CD4-positive, alpha-beta T cell treated with Interleukin-12 subunit alpha and Interleukin-12 subunit beta, for 1 hour (primary cell): ENCODE measurements around the gene ERF.

Experiments
- DNase-seq: peaks from one replicate; pipeline ENCODE4 v3.0.0-alpha.2; 2020

The ERF gene

DNA sequence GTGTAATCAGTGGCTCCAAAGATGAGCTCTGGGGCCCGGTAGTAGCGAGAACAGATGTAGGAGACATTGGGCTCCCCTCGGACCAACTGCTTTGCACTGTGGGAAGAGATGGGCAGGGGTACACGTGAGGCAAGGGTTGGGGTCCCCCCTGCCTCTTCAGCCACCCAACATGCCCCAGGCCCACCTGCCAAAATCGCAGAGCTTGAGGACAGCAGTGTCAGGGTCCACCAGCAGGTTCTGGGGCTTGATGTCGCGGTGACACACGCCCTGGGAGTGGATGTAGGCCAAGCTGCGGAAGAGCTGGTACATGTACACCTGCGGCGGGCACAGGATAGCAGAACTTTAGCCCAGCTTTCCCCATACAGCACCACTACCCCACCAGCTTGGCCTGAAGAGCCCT, 20.6 kb downstream of the ERF start:
- DNase-seq = no peak

DNA sequence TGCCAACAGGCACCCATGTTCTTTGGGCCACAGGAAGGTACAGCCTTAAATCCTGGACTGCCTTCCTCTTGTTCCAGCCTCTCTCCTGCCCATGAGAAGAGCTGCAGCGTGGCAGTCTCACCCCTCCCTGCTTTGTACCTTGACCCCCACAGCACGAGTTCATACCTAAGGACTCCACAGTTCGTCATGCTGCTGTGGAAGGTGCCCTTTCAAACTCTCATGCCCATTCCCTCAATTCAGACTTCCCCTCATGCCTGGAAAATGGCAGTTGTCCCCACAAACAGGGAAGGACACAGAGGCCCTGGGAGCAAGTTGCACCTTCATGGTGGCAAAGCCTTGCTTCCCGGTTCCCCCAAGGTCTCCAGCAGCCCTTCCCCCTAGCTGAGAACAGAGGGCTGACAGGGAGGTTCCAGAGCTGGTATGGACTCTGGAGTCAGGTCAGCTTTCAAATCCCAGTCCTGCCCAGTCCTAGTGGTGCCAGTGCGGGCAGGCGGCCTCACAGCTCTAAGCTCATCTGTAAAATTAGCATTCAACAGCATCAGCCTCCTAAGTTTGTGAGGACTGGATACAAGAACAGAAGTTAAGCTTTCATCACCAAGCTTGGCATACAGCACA, 21.1 kb downstream of the ERF start:
- no peak for DNase-seq

DNA sequence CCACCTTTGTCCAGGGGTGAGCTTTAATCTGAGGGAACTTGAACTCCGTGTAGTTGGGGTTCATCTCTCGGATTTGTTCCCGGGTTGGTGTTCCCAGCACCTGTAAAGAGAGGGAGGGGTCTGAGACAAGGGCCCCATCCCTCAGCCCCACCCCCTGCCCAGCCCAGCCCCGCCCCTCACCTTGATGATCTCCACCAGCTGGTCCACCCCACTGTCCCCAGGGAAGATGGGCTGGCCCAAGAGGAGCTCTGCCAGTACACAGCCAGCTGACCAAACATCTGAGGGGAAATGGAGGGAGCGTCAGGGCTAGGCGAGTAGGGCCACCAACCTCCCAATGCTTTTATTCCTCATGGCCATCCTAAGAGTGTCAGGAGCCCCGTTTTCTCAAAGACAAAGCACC, 21.8 kb downstream of the ERF start:
- no peak for DNase-seq

DNA sequence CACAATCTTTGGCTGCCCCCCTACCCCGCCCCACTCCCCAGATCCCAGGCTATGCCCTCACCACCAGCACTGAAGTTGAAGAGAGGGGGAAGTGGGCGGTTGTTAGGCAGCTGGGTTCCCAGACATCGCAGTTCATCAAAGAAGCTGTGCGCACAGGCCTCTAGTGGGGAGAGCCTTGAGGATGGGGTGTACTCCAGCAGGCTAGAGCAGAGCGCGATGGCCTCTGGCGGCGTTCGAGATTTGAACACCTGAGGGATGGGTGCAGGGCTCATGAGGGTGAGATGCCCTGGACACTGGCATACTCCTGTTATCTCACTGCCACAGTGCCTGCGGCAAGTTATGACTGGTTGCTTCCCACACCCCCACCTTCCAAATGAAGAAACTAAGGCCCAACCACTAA, 22.5 kb downstream of the ERF start:
- DNase-seq = no peak

DNA sequence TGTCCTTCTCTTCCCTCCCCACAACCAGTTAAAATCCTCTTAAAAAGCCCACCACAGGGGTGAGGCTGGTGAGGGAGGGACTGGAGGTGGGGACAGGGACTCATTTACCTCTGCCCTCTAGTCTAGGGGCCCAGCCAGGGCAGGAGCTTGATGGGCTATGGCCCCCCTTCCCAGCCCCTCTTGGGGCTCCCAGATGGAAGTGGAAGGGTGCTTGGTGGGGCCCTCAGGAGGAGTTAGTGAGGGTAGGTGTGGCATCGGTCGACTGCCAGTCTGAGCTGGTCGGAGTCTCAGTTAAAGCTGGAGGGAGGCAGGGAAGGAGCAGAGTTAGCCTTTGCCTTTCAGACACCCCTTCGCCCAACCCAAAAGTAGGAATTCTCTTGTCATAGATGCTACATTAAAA, 24.4 kb downstream of the ERF start:
- DNase-seq = no peak

DNA sequence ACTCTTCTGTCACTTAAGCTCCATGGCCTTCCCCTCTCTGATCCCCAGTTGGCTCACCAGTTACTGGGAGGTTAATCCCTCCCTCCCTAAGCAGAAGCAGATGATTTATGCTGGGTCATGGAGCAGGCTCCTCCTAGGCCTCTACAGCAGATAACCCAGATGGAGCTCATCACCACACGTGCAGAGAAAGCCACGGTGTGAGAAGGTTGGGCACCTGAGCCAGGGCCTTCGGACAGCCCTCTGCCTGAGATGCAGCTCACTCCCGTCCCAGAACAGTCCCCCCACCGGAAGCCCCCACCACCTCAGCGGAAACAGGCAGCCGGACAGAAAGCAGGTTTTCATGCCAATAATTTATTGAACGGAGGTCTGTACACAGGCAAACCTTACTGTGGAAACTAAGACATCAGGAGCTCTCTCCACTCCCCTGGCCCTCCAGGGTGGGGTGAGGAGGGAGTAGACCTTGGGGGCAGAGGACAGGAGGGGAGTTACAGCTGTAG, 25.0 kb downstream of the ERF start:
- no peak for DNase-seq

DNA sequence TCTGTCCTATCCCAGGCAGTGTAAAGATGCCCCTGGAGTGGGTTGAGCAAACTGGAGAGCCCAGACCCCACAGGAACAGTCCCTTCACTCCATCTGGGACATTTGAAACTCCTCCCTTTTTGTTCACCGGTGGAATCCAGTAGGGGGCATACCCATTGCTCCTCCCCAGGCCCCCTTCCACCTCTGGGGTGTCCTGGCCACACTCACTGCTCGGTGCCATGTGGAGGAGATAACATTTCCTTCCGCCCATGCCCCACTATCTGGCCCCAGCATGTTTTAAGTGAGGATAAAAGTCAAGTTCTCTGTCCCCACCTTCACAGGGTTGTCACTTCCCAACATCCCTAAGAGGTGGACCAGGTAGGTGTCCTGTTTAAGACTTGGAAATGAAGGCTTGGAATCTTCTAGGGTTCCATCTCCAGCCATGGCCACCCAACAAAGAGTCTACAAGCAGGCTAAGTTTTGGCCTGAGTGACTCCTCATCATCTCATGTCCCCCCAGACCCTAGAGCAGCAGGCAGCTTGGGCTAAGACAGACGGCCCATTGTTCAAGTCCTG, 25.6 kb downstream of the ERF start:
- DNase-seq = no peak

DNA sequence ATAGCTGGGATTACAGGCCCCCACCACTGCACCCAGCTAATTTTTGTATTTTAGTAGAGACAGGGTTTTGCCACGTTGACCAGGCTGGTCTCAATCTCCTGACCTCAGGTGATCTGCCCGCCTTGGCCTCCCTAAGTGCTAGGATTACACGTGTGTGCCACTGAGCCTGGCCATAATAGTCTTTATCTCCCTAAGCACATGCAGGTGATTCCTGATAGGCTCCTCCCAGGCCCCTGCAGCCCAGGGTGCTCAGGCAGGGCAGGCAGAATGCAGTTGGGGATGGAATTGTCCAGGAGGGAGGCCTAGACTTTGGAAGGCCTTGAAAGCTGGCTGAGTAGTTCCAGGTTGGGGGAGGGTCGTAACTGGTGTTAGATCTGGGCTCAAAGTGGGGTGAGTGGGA, 26.3 kb downstream of the ERF start:
- DNase-seq = no peak

DNA sequence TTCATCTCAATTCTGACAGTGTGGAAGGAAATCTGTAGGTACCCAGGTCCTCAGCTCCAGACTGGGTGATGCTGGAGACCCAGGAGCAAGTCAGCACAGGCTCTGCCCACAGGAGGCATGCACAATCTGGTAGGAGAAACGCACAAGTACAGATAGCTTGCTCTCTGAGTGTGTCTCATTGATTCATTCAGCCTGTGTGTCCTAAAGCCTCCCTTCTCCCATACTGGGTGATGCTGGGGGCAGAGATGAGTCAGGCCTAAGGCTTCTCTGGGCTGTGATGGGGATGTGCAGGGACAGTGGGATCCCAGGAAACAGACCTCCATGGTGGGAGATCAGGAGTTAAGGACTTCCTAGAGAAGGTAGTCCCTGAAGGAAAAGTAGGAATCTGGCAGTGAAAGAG, 28.0 kb downstream of the ERF start:
- DNase-seq = no peak

DNA sequence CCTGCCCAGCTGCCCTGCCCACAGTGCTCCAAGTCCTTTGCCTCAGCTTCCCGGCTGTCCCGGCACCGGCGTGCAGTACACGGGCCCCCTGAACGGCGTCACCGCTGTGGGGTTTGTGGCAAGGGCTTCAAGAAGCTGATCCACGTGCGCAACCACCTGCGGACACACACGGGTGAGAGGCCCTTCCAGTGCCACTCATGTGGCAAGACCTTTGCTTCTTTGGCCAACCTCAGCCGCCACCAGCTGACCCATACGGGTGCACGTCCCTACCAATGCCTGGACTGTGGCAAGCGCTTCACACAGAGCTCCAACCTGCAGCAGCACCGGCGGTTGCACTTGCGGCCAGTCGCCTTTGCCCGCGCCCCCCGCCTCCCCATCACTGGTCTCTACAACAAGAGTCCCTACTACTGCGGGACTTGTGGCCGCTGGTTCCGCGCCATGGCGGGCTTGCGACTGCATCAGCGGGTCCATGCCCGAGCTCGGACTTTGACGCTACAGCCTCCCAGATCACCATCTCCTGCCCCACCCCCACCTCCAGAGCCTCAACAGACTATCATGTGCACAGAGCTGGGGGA, 29.1 kb downstream of the ERF start:
- no peak for DNase-seq

DNA sequence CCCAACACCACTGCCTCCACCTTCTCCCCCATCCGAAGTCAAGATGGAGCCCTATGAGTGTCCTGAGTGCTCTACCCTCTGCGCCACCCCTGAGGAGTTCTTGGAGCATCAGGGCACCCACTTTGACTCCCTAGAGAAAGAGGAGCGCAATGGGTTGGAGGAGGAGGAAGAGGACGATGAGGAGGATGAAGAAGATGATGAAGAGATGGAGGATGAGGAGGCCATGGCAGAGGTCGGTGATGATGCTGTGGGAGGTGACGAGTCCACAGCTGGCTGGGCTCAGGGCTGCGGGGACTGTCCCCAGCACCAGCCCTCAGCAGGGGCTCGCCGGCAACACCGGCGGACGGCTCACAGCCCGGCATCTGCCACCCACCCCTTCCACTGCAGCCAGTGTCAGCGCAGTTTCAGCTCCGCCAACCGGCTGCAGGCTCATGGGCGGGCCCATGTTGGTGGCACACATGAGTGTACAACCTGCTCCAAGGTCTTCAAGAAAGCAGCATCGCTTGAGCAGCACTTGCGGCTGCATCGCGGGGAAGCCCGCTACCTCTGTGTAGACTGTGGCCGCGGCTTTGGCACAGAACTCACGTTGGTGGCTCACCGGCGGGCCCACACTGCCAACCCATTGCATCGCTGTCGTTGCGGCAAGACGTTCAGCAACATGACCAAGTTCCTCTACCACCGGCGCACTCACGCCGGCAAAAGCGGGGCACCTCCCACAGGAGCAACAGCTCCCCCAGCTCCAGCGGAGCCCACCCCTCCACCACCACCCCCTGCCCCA, 29.8 kb downstream of the ERF start:
- DNase-seq = no peak

DNA sequence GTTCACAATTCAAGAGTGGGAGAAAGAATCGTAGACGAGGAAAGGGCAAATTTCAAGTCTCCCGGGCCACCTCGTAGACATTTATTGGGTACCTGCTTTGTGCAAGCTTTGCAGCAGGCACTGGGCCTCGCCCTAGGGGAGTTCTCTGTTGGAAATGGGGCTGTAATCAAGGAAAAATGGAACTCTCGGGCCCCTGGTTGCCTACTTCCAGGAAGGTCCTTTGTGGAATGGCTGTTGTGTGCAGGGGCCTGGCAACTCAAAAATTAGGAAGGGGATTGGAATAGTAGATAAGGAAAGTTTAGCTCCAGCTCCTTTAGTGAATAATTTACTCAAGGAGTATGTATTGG, 34.2 kb downstream of the ERF start:
- DNase-seq = no peak

DNA sequence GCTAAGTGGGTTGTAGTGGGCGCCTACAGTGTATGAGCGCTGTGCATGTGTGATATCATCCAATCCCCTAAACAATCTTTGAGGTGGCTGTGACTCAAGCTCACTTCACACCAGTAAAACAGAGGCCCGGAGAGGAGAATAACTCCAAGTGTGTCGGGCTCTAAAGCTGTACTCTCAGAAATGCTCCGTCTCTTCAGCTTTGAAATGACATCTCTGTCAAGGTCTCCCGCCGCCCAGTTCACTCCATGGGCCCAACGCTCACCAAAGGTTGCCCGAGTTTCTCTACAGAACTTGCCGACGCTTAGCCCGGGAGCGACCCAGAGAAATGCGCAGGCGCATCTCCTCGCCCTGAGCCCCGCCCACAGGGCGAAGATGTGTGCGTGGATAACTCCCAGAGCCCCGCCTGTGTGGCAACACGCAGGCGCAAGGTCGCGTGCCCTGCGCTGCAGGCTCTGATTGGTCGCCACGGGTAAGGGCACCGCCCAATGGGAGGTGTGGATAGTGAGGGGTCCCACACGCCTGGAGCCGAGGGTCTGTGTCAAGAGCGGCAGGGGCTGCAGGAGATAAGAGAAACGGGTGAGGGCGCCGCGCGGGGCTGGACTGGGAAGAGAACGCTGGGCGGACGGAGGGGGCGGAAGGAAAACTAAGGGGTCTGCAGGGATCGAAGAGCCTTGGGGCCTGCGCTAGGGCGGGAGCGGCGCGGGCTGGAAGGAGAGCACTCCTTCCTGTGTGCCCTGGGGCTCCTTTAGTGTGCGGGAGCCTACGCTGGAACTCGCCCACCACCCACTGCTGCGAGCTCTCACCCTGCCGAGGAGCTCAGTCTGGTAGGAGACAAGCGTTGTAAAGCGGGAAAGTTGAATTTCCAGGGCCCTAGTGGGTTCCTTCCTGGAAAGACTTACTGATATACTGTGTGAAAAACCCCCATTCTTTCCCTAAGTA, 34.8 kb downstream of the ERF start, which contains the start of gene ZNF526:
Gene ZNF526, plus strand, starts transcription at position 501 of the 939 bp plus-strand sequence. CDS start 4,092 bp downstream, outside the sequence.
- peak; percentile 98 for DNase-seq

DNA sequence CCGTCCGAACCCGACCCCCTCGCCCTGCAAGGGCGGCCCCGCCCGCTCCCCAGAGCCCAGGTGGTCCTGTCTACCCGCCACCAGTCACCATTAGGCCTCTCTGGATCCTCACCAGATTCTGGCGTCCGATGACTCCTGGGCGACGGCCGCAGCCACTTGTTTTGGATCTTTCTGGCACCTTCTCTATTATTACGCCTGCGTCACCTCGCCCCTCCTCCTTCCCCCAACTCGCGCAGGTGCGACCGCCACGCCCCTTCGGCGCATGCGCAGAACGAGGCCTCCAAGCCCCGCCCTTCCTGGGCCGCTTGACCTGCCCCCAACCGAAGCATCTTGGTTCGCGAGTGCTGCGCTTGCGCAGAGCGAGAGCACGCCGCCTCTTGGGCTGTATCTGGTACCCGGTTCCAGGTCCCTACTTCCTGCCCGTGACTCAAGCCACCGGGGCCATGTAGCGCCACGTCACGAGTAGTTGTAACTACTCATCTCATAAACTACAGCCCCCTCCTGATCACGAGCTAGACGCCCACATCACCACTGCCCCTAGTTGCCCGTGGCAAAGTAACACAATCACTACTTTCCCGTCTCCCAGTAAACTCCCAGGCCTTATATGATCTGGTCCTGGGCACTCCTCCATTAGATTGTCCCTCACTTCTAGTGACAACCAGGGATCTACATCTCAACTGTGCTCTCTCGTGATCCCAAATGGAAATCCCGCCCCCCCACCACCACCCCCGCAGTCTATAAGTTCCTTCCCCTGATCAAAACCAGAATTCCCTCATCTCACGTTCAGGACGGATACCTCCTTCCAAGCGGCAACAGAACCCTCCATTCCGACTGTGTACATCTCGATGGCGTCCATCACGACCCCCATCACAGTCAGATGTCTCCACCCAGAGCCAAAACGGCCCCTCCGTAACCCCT, 37.1 kb downstream of the ERF start, which contains the start of gene DEDD2:
Gene DEDD2, minus strand, starts transcription at position 158 of the 918 bp plus-strand sequence. CDS start 670 bp downstream, outside the sequence.
- DNase-seq = peak; percentile 100

DNA sequence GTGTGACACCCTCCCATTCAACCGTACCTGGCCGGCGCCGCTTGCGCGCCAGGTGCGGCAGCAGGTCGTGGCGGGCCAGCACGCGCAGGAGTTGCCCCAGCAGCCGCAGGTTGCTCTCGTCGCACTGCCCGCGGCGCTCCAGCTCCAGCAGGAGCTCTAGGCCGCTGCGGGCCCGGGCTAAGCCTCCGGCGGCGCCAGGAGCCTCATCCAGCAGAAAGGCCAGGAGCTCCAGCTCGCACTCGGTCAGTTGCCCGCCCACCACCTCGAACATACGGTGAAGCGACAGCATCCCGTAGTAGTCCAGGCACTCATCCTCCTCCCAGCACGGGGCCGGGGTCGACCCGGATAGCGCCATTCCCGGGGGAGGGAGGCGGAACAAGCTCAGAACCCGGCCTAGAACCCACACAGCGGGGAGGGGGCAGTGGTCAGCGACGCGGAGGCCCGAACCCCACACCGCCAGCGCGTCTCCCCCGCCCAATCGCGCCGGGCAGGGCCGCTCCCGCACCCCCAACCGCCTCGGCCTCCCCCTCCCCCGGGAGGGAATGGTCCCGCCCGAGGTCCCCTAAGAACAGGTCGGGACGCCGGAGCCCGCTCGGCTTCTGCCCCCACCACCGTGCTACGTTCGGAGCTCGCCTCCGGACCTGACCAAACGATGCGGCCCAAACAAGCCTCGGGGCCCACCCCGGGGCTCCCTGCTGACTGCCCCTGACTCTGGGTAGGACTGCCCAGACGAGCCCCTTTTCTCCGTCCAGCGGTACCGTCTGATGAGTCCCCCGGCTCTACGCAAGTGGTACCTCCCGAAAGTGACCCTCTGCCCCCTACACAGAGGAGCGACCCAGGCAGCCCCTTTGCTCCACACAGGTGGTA, 38.0 kb downstream of the ERF start:
- peak; percentile 35 for DNase-seq

DNA sequence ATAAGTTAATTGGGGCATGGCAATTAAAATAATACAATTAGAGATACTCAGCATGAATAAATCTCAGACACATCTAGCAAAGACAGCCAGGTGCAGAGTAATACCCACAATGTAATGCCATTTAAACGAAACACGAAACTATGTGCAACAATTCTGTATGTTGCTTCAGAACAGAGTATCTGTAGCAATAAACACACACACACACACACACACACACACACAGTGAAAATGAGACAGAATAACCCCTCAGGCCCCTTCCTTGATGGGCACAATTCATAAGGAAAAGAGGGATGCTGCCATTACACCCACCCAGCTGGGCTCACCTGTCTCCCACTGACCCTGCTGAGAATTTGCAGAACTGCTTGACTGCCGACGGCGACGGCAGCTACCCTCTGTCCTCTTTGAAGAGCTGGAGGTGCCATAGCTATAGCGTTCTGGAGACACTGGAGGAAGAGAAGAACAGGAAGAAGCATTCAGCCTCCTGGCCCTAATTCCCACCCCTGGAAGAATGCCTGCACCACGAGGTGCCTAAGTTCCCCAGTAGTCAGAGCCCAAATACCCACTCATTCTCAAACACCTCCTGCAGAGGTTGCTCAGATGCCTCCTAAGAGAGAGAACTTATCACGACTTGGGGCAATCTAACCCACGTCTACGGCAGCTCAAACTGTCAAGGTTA, 40.0 kb downstream of the ERF start:
- DNase-seq = no peak

DNA sequence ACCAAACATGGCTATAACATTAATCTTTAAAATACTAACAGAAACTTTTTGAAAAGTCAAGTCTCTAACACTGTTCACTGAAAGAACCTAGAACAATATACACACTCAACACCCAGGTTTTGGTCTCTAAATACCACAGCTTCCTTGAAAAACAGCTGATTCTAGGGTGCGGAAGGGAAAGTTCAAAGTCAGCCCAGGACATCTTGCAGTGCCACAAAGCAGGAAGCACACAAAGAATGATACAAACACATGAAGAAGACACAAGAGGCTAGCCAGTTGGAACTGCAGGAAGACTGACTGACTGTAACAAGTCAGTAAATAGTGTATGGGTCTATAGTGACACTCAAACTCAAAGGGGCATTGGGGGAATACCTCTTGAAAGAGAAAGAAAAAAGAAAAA, 42.0 kb downstream of the ERF start:
- no peak for DNase-seq

DNA sequence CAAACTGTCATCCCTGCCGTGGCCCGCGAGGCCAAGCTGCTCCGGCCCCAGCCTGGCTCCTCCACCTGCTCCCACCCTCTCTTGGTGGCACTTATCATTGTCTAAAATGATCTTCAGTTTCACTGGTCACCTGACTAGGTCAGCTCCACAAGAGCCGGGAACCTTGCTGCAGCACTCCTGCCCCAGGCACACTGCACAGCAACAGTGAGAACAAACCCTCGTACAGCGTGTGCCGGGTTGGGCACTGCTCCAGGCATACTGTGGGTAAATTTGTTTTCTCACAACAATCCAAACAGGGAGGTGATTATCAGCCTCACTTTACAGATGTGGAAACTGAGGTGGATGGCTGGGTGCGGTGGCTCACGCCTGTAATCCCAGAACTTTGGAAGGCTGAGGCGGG, 46.3 kb downstream of the ERF start:
- DNase-seq = no peak

DNA sequence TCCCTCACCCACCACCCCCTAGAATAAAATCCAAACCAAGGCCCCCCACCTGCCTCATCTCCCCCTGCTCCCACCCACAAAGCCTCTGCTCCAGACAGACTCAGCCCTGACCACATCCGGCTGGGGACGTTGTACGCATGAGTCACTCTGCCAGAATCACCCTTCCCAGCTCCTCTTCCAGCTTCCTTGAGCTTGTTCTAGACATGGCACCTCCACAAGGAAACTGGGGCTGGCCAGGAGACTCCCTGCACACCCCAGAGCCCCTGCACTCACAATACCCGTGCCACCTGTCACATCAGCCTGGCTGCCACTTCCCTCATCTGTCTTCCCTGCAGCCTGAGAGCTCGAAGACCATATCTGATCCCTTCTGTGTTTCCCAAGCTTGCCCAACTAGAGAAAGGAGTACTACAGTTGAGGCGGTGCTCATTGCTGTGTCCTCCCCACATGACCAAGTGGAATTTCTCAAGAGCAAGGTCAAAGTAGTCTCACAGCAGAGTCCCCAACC, 47.1 kb downstream of the ERF start:
- peak; percentile 39 for DNase-seq
